Lower leg skin (tissue), 4 donors: ENCODE measurements around the gene TMEM130. TPM values are rescaled to one million over a fixed set of nuclear protein-coding genes. Genes with fewer than 3 reads are reported as not detected.

Experiments
- DNase-seq, 2 donors: peaks; one replicate each; pipeline ENCODE4 v3.0.0-alpha.2; 2019; ENCODE audit warnings: low spot score in 2 of 2
- H3K4me3 ChIP-seq: fragments of 200-600 bp; sonication (generic); 2 replicates; pipeline ENCODE4 v1.5.1; 2017; ENCODE audit warnings: mild to moderate bottlenecking, low read depth; ENCODE audit not compliant: poor library complexity, severe bottlenecking
- CTCF ChIP-seq, 3 donors: fragments of 450-650 bp; IDR thresholded peaks; one replicate each; pipeline ENCODE4 v1.5.1; 2016; ENCODE audit warnings: antibody characterized with exemption in 3 of 3, mild to moderate bottlenecking in 3 of 3, moderate library complexity in 2 of 3
- POLR2A ChIP-seq, 2 donors: fragments of 450-650 bp; IDR thresholded peaks; one replicate each; pipeline ENCODE4 v1.6.1; 2016 to 2017; ENCODE audit warnings: antibody characterized with exemption in 2 of 2, mild to moderate bottlenecking in 1 of 2, moderate library complexity in 1 of 2
- WGBS, 2 donors: methylation state at CpG; one replicate each; pipeline ENCODE4 v1.1.5; 2018; 5-methylcytosine and 5-hydroxymethylcytosine counted together
- intact Hi-C: fragments of 100-400 bp; cut with DNase I; formaldehyde crosslinking; loops from one replicate; pipeline ENCODE4 v1.15.0; 2023; ENCODE audit warnings: low total_unique reads
- total RNA-seq, 4 donors: library from RNA; depleted of rRNA; stranded (reverse); fragments of >200 nt; gene quantifications; one replicate each; pipeline ENCODE4 v1.1.0, GENCODE V29; 2016

The TMEM130 gene
- total RNA-seq, 4 donors from 2014 or later: 0.10 to 3.4 TPM; not detected in 2

GRCh38 chr7:98869027-98869596 is 702 bp downstream of the TMEM130 start:
- 23 to 29% methylated on average over 18 to 25 of the region's 25 CpGs for WGBS, 2 donors
- DNase-seq: no peak
- TF ChIP-seq CTCF (IDR thresholded peaks at IDR 0.05): no peak
- TF ChIP-seq POLR2A (IDR thresholded peaks at IDR 0.05): no peak

GRCh38 chr7:98868450-98868849 is 1.4 kb downstream of the TMEM130 start:
- 84 to 90% methylated on average over 2 of the region's 2 CpGs for WGBS, 2 donors
- no peak for TF ChIP-seq CTCF (IDR thresholded peaks at IDR 0.05)
- no peak for TF ChIP-seq POLR2A (IDR thresholded peaks at IDR 0.05)
- H3K4me3 ChIP-seq: no peak overlapping the region
- no peak for DNase-seq
- intact Hi-C loops: no loop called here

More at GRCh38 chr7:98869027-98869596, 702 bp downstream of the TMEM130 start:
- intact Hi-C loops: no loop called here
- no peak overlapping the region for H3K4me3 ChIP-seq

DNA sequence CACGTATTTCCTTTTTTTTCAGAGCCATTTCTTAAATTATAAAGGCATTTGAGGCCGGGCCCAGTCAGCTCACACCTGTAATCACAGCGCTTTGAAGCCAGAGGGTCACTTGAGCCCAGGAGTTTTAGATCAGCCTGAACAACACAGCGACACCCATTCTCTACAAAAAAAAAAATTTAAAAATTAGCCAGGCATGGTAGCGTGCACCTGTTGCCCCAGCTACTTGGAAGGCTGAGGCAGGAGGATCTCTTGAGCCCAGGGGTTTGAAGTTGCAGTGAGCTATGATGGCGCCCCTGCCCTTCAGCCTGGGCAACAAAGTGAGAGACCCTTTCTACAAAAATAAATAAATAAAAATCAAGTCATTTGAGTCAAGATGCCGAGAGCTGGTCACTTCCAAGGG is 3.0 kb downstream of the TMEM130 start:
- WGBS, 2 donors: 85 to 88% methylated on average over 7 of the region's 7 CpGs
- DNase-seq: no peak
- no peak overlapping the region for H3K4me3 ChIP-seq
- intact Hi-C loops: no loop called here
- TF ChIP-seq POLR2A (IDR thresholded peaks at IDR 0.05) (no peak), CTCF (IDR thresholded peaks at IDR 0.05) (no peak)

- 88% methylated on average over 12 of the region's 12 CpGs for WGBS, 2 donors
Measured at GRCh38 chr7:98866351-98866750, 3.5 kb downstream of the TMEM130 start.

DNA sequence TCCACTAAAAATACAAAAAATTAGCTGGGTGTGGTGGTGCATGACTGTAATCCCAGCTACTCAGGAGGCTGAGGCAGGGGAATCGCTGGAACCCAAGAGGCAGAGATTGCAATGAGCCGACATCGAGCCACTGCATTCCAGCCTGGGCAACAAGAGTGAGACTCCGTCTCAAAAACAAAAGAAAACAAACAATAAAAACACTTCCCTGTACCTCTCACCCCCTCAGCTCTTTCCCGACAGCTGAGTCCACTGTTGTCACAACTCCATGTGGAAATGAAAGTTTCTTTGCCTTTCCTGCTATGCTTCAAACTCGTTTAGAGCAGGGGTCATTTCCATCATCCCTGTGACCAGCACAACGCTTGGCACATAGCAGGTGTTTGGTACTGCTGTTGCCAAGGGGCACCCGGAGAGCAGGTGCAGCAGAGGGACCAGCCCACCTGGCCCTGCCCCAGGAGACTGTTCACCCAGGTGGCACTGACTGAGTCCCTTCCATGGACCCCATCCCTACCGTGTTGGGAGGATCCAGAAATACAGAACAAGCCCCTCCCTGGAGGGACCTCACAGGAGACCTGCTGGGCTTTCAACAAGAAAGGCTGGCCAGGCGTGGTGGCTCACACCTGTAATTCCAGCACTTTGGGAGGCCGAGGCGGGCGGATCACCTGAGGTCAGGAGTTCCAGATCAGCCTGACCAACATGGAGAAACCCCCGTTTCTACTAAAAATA is 4.9 kb downstream of the TMEM130 start:
- DNase-seq: no peak
- TF ChIP-seq CTCF (IDR thresholded peaks at IDR 0.05): no peak
- TF ChIP-seq POLR2A (IDR thresholded peaks at IDR 0.05): no peak
- WGBS, 2 donors: 66 to 71% methylated on average over 14 of the region's 14 CpGs
- H3K4me3 ChIP-seq: no peak overlapping the region
- intact Hi-C loops: no loop called here

More at GRCh38 chr7:98866351-98866750, 3.5 kb downstream of the TMEM130 start:
- no peak for DNase-seq
- no peak overlapping the region for H3K4me3 ChIP-seq
- no peak for TF ChIP-seq CTCF (IDR thresholded peaks at IDR 0.05)
- TF ChIP-seq POLR2A (IDR thresholded peaks at IDR 0.05): no peak
- intact Hi-C loops: no loop called here
